HEK293 (cell line): ENCODE data around the gene S100A2.
A peak's percentile ranks its signal among the peaks of the same experiment; 100 is the strongest.

Source experiments
- KLF9 ChIP-seq: fragments of 450-650 bp; formaldehyde crosslinking; IDR thresholded peaks from 2 replicates; pipeline ENCODE4 v1.5.1; 2016; ENCODE audit warnings: missing biosample characterization, missing genetic modification characterization, low read depth
- SCRT2 ChIP-seq: fragments of 450-650 bp; formaldehyde crosslinking; IDR thresholded peaks from 2 replicates; pipeline ENCODE4 v1.5.1; 2016; ENCODE audit warnings: missing biosample characterization, missing genetic modification characterization
- SP2 ChIP-seq: fragments of 450-650 bp; formaldehyde crosslinking; IDR thresholded peaks from 2 replicates; pipeline ENCODE4 v1.5.1; 2016; ENCODE audit warnings: missing biosample characterization, missing genetic modification characterization
- SP7 ChIP-seq: fragments of 450-650 bp; formaldehyde crosslinking; IDR thresholded peaks from 2 replicates; pipeline ENCODE4 v1.5.1; 2016; ENCODE audit warnings: missing biosample characterization, missing genetic modification characterization
- ZBTB21 ChIP-seq: fragments of 450-650 bp; formaldehyde crosslinking; IDR thresholded peaks from 2 replicates; pipeline ENCODE4 v1.5.1; 2017; ENCODE audit warnings: missing biosample characterization, missing genetic modification characterization
- ZBTB8A ChIP-seq: fragments of 450-650 bp; formaldehyde crosslinking; IDR thresholded peaks from 2 replicates; pipeline ENCODE4 v1.5.1; 2016; ENCODE audit warnings: missing biosample characterization, missing genetic modification characterization
- ZFHX2 ChIP-seq: fragments of 450-650 bp; formaldehyde crosslinking; conservative IDR thresholded peaks from 2 replicates; pipeline ENCODE4 v1.5.1; 2016; ENCODE audit warnings: missing biosample characterization, missing genetic modification characterization
- ZFP37 ChIP-seq: fragments of 450-650 bp; formaldehyde crosslinking; IDR thresholded peaks from 2 replicates; pipeline ENCODE4 v1.5.1; 2016; ENCODE audit warnings: missing biosample characterization, missing genetic modification characterization
- ZFP69B ChIP-seq: fragments of 450-650 bp; formaldehyde crosslinking; IDR thresholded peaks from 2 replicates; pipeline ENCODE4 v1.5.1; 2016; ENCODE audit warnings: missing biosample characterization, missing genetic modification characterization
- ZNF112 ChIP-seq: fragments of 450-650 bp; formaldehyde crosslinking; IDR thresholded peaks from 2 replicates; pipeline ENCODE4 v1.5.0; 2017; ENCODE audit warnings: missing biosample characterization, missing genetic modification characterization
- ZNF146 ChIP-seq: fragments of 450-650 bp; formaldehyde crosslinking; IDR thresholded peaks from 2 replicates; pipeline ENCODE4 v1.5.1; 2016; ENCODE audit warnings: missing biosample characterization, missing genetic modification characterization
- ZNF211 ChIP-seq: fragments of 450-650 bp; formaldehyde crosslinking; IDR thresholded peaks from 2 replicates; pipeline ENCODE4 v1.5.1; 2016; ENCODE audit warnings: low read depth, missing biosample characterization, missing genetic modification characterization
- ZNF239 ChIP-seq: fragments of 450-650 bp; formaldehyde crosslinking; IDR thresholded peaks from 2 replicates; pipeline ENCODE4 v1.5.1; 2016; ENCODE audit warnings: missing biosample characterization, missing genetic modification characterization
- ZNF324 ChIP-seq: fragments of 450-650 bp; formaldehyde crosslinking; IDR thresholded peaks from 2 replicates; pipeline ENCODE4 v1.5.1; 2016; ENCODE audit warnings: missing biosample characterization, missing genetic modification characterization
- ZNF335 ChIP-seq: fragments of 450-650 bp; formaldehyde crosslinking; conservative IDR thresholded peaks from 2 replicates; pipeline ENCODE4 v1.5.1; 2016; ENCODE audit warnings: missing biosample characterization, missing genetic modification characterization
- ZNF366 ChIP-seq: fragments of 450-650 bp; formaldehyde crosslinking; conservative IDR thresholded peaks from 2 replicates; pipeline ENCODE4 v1.5.1; 2016; ENCODE audit warnings: missing biosample characterization, missing genetic modification characterization
- ZNF558 ChIP-seq: fragments of 450-650 bp; formaldehyde crosslinking; IDR thresholded peaks from 2 replicates; pipeline ENCODE4 v1.5.1; 2016; ENCODE audit warnings: missing biosample characterization, missing genetic modification characterization
- ZNF596 ChIP-seq: fragments of 450-650 bp; IDR thresholded peaks from 2 replicates; pipeline ENCODE4 v1.5.0; 2018; ENCODE audit warnings: missing biosample characterization, mild to moderate bottlenecking, missing genetic modification characterization, moderate library complexity
- ZNF600 ChIP-seq: fragments of 450-650 bp; formaldehyde crosslinking; IDR thresholded peaks from 2 replicates; pipeline ENCODE4 v1.5.1; 2016; ENCODE audit warnings: missing biosample characterization, missing genetic modification characterization
- ZNF626 ChIP-seq: fragments of 450-650 bp; sonication (Bioruptor Pico); formaldehyde crosslinking; IDR thresholded peaks from 2 replicates; pipeline ENCODE4 v1.5.1; 2018; ENCODE audit warnings: missing biosample characterization, missing genetic modification characterization, inconsistent platforms
- ZNF660 ChIP-seq: fragments of 450-650 bp; IDR thresholded peaks from 2 replicates; pipeline ENCODE4 v1.5.1; 2018; ENCODE audit warnings: missing biosample characterization, mild to moderate bottlenecking, missing genetic modification characterization
- ZNF670 ChIP-seq: fragments of 450-650 bp; formaldehyde crosslinking; IDR thresholded peaks from 2 replicates; pipeline ENCODE4 v1.5.1; 2016; ENCODE audit warnings: missing biosample characterization, missing genetic modification characterization, low read depth
- ZNF677 ChIP-seq: fragments of 450-650 bp; IDR thresholded peaks from 2 replicates; pipeline ENCODE4 v1.5.0; 2018; ENCODE audit warnings: missing biosample characterization, mild to moderate bottlenecking, missing genetic modification characterization, moderate library complexity
- ZNF76 ChIP-seq: fragments of 450-650 bp; formaldehyde crosslinking; IDR thresholded peaks from 2 replicates; pipeline ENCODE4; 2016; ENCODE audit warnings: low read depth, missing biosample characterization, missing genetic modification characterization, borderline replicate concordance
- ZSCAN23 ChIP-seq: fragments of 450-650 bp; formaldehyde crosslinking; IDR thresholded peaks from 2 replicates; pipeline ENCODE4 v1.5.1; 2016; ENCODE audit warnings: missing biosample characterization, missing genetic modification characterization
- TF ChIP-seq, protein P1 (sequence below): fragments of 450-650 bp; formaldehyde crosslinking; IDR thresholded peaks from 2 replicates; pipeline ENCODE4 v1.5.1; 2017; ENCODE audit warnings: missing biosample characterization, missing genetic modification characterization
- TF ChIP-seq, protein P2 (sequence below): fragments of 450-650 bp; formaldehyde crosslinking; IDR thresholded peaks from 2 replicates; pipeline ENCODE4 v1.5.1; 2016; ENCODE audit warnings: missing biosample characterization, missing genetic modification characterization
- TF ChIP-seq, protein P3 (sequence below): IDR thresholded peaks from 2 replicates; pipeline ENCODE4 v1.6.1; 2011; ENCODE audit warnings: mild to moderate bottlenecking, low read depth, low read length, borderline replicate concordance
- TF ChIP-seq, protein P4 (sequence below): fragments of 450-650 bp; formaldehyde crosslinking; IDR thresholded peaks from 2 replicates; pipeline ENCODE4 v1.5.1; 2016; ENCODE audit warnings: missing biosample characterization, missing genetic modification characterization
- TF ChIP-seq, protein P5 (sequence below): fragments of 450-650 bp; formaldehyde crosslinking; IDR thresholded peaks from 2 replicates; pipeline ENCODE4 v1.5.1; 2016; ENCODE audit warnings: missing biosample characterization, missing genetic modification characterization
- TF ChIP-seq, protein P6 (sequence below): fragments of 450-650 bp; formaldehyde crosslinking; IDR thresholded peaks from 2 replicates; pipeline ENCODE4 v1.5.1; 2016; ENCODE audit warnings: missing biosample characterization, missing genetic modification characterization, low read depth

S100A2 gene

DNA sequence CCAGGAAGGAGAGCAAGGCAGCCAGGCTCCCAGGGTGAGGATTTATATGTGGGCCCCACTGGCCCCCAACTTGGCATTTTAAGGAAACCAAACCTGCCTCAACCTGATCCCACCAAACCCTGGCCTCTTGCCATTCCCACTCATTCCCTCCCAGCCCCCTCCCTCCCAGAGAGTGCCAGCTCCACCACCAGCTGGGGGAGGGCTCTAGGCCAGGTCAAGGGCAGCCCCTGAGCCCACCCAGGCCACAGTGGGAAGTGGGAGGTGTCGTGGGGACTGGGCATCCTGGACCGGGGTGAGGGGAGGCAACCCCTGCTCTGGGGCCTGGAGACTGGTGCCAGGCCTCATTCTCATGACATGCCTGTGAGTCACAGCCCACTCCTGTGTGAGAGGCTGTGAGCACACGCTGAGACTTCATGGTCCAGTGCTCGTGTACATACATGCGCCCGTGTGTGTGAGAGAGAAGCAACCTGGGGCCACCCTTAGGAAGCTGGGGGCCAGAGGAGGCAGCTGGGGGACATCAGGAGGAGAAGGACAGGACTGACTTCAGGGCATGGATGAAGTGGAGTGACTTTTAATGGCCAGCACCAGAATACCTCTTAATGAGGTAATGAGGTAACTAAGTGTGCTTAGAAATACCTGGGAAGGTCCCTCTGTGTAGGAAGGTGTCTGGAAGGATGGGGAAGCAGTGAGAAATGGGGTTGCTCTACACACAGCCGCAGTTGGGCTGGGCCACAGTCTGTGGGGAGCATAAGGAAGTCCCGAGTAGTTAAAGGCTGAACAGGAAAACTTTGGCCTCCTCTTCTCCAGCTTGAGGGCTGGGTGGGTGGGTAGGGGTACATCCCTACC lies at the start of gene S100A2 (continued):
- TF ChIP-seq, protein P1, sequence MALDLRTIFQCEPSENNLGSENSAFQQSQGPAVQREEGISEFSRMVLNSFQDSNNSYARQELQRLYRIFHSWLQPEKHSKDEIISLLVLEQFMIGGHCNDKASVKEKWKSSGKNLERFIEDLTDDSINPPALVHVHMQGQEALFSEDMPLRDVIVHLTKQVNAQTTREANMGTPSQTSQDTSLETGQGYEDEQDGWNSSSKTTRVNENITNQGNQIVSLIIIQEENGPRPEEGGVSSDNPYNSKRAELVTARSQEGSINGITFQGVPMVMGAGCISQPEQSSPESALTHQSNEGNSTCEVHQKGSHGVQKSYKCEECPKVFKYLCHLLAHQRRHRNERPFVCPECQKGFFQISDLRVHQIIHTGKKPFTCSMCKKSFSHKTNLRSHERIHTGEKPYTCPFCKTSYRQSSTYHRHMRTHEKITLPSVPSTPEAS (tag by site-specific recombination) = peak; percentile 45; the same call in 1 of the 2 replicates
- TF ChIP-seq ZNF76 (tag by site-specific recombination) (no peak), ZNF677 (tag by site-specific recombination) (no peak), ZFP37 (no peak), ZNF112 (tag by site-specific recombination) (no peak), ZFHX2 (tag by site-specific recombination) (peak; percentile 73), ZSCAN23 (no peak), ZNF211 (tag by site-specific recombination) (no peak), ZNF670 (no peak), KLF9 (tag by site-specific recombination) (0 out of 2 replicates have a peak, but pooled peaks have one; percentile 17), ZNF366 (tag by site-specific recombination) (0 out of 2 replicates have a peak, but pooled peaks have one; percentile 30), ZNF239 (tag by site-specific recombination) (no peak), ZNF324 (no peak), ZNF596 (tag by site-specific recombination) (no peak), SP2 (tag by site-specific recombination) (peak; percentile 37), ZNF146 (no peak), SCRT2 (tag by site-specific recombination) (0 out of 2 replicates have a peak, but pooled peaks have one; percentile 17), ZBTB21 (tag by site-specific recombination) (peak; percentile 72), ZBTB8A (no peak), ZFP69B (tag by site-specific recombination) (peak; percentile 99), ZNF558 (tag by site-specific recombination) (0 out of 2 replicates have a peak, but pooled peaks have one; percentile 9), ZNF600 (tag by site-specific recombination) (peak; percentile 31; the same call in 1 of the 2 replicates), ZNF660 (tag by site-specific recombination) (peak; percentile 27), ZNF626 (tag by site-specific recombination) (no peak), ZNF335 (tag by site-specific recombination) (peak; percentile 40), SP7 (tag by site-specific recombination) (peak; percentile 43; the same call in 1 of the 2 replicates)
- TF ChIP-seq, protein P2, sequence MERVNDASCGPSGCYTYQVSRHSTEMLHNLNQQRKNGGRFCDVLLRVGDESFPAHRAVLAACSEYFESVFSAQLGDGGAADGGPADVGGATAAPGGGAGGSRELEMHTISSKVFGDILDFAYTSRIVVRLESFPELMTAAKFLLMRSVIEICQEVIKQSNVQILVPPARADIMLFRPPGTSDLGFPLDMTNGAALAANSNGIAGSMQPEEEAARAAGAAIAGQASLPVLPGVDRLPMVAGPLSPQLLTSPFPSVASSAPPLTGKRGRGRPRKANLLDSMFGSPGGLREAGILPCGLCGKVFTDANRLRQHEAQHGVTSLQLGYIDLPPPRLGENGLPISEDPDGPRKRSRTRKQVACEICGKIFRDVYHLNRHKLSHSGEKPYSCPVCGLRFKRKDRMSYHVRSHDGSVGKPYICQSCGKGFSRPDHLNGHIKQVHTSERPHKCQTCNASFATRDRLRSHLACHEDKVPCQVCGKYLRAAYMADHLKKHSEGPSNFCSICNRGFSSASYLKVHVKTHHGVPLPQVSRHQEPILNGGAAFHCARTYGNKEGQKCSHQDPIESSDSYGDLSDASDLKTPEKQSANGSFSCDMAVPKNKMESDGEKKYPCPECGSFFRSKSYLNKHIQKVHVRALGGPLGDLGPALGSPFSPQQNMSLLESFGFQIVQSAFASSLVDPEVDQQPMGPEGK = peak; percentile 78
- TF ChIP-seq, protein P3, sequence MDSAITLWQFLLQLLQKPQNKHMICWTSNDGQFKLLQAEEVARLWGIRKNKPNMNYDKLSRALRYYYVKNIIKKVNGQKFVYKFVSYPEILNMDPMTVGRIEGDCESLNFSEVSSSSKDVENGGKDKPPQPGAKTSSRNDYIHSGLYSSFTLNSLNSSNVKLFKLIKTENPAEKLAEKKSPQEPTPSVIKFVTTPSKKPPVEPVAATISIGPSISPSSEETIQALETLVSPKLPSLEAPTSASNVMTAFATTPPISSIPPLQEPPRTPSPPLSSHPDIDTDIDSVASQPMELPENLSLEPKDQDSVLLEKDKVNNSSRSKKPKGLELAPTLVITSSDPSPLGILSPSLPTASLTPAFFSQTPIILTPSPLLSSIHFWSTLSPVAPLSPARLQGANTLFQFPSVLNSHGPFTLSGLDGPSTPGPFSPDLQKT = no peak
- TF ChIP-seq, protein P4, sequence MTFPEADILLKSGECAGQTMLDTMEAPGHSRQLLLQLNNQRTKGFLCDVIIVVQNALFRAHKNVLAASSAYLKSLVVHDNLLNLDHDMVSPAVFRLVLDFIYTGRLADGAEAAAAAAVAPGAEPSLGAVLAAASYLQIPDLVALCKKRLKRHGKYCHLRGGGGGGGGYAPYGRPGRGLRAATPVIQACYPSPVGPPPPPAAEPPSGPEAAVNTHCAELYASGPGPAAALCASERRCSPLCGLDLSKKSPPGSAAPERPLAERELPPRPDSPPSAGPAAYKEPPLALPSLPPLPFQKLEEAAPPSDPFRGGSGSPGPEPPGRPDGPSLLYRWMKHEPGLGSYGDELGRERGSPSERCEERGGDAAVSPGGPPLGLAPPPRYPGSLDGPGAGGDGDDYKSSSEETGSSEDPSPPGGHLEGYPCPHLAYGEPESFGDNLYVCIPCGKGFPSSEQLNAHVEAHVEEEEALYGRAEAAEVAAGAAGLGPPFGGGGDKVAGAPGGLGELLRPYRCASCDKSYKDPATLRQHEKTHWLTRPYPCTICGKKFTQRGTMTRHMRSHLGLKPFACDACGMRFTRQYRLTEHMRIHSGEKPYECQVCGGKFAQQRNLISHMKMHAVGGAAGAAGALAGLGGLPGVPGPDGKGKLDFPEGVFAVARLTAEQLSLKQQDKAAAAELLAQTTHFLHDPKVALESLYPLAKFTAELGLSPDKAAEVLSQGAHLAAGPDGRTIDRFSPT (tag by site-specific recombination) = peak; percentile 84
- TF ChIP-seq, protein P5, sequence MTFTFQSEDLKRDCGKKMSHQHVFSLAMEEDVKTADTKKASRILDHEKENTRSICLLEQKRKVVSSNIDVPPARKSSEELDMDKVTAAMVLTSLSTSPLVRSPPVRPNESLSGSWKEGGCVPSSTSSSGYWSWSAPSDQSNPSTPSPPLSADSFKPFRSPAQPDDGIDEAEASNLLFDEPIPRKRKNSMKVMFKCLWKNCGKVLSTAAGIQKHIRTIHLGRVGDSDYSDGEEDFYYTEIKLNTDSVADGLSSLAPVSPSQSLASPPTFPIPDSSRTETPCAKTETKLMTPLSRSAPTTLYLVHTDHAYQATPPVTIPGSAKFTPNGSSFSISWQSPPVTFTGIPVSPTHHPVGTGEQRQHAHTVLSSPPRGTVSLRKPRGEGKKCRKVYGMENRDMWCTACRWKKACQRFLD = no peak
- TF ChIP-seq, protein P6, sequence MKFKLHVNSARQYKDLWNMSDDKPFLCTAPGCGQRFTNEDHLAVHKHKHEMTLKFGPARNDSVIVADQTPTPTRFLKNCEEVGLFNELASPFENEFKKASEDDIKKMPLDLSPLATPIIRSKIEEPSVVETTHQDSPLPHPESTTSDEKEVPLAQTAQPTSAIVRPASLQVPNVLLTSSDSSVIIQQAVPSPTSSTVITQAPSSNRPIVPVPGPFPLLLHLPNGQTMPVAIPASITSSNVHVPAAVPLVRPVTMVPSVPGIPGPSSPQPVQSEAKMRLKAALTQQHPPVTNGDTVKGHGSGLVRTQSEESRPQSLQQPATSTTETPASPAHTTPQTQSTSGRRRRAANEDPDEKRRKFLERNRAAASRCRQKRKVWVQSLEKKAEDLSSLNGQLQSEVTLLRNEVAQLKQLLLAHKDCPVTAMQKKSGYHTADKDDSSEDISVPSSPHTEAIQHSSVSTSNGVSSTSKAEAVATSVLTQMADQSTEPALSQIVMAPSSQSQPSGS (tag by site-specific recombination) = no peak
